WTC11 (cell line): Measurements from ENCODE around the gene TAF11L8.

Experiments
- CTCF ChIP-seq: fragments of 200-600 bp; IDR thresholded peaks from 2 replicates; pipeline ENCODE4 v1.8.0; 2022; ENCODE audit warnings: antibody characterized with exemption
- NR3C1 ChIP-seq: sonication (generic); formaldehyde crosslinking; conservative IDR thresholded peaks from 2 replicates; pipeline ENCODE4 v1.8.1; 2023; ENCODE audit warnings: low read depth, mild to moderate bottlenecking, missing genetic modification reagents
- ZNF317 ChIP-seq: sonication (generic); formaldehyde crosslinking; IDR thresholded peaks from 2 replicates; pipeline ENCODE4 v1.8.1; 2023; ENCODE audit warnings: low read depth, mild to moderate bottlenecking, moderate library complexity, missing genetic modification reagents, borderline replicate concordance

GRCh38 chr5:17625686-17626085 lies 34.9 kb upstream of the TAF11L8 start:
- TF ChIP-seq CTCF: no peak
- no peak for TF ChIP-seq ZNF317 (CRISPR knock-in tag)
- TF ChIP-seq NR3C1 (CRISPR knock-in tag): no peak
